Muscle layer of duodenum (tissue), 2 donors: ENCODE measurements around the gene HMX1.

Experiments used
- H3K27ac ChIP-seq: one replicate; pipeline ENCODE4 v1.7.0; 2013; ENCODE audit warnings: mild to moderate bottlenecking, low read length
- H3K27me3 ChIP-seq: one replicate; pipeline ENCODE4 v1.7.0; 2013; ENCODE audit warnings: low read depth, mild to moderate bottlenecking, control low read depth, low read length
- H3K36me3 ChIP-seq, 2 donors: one replicate each; pipeline ENCODE4 v1.7.0; 2013; ENCODE audit warnings: low read length in 2 of 2, control low read depth in 1 of 2, mild to moderate bottlenecking in 1 of 2; ENCODE audit not compliant: insufficient read depth in 2 of 2, control insufficient read depth in 1 of 2
- H3K4me1 ChIP-seq, 2 donors: one replicate each; pipeline ENCODE4 v1.7.0; 2013; ENCODE audit warnings: low read length in 2 of 2, mild to moderate bottlenecking in 2 of 2, control low read depth in 1 of 2, moderate library complexity in 1 of 2; ENCODE audit not compliant: insufficient read depth in 2 of 2, control insufficient read depth in 1 of 2
- H3K4me3 ChIP-seq, 2 donors: one replicate each; pipeline ENCODE4 v1.7.0; 2013; ENCODE audit warnings: low read length in 2 of 2, low read depth in 1 of 2, mild to moderate bottlenecking in 1 of 2
- H3K9me3 ChIP-seq, 2 donors: one replicate each; pipeline ENCODE4 v1.7.0; 2013; ENCODE audit warnings: low read length in 2 of 2, control low read depth in 1 of 2, mild to moderate bottlenecking in 1 of 2; ENCODE audit not compliant: control insufficient read depth in 1 of 2
- donor health status: healthy.

Gene HMX1

DNA sequence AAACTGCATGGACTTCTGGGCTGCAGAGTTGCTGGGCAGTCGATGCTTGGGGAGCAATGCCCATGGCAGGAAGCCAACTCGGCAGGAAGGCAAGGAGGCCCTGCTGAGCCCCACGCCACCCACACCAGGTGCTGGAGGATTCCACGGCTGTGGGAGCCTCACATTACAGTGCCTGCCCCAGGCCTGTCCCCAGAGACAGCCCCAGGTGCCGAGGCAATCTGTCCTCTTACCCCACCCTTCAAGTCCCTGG, 53.9 kb downstream of the HMX1 start:
- Histone ChIP-seq H3K27me3 (no peaks in the 10 kb centered on the region), H3K4me1 (no peaks in the 10 kb centered on the region), H3K36me3 (no peaks in the 10 kb centered on the region), H3K27ac (no peak overlapping the region), H3K4me3 (no peak overlapping the region), H3K9me3 (no peaks in the 10 kb centered on the region)

DNA sequence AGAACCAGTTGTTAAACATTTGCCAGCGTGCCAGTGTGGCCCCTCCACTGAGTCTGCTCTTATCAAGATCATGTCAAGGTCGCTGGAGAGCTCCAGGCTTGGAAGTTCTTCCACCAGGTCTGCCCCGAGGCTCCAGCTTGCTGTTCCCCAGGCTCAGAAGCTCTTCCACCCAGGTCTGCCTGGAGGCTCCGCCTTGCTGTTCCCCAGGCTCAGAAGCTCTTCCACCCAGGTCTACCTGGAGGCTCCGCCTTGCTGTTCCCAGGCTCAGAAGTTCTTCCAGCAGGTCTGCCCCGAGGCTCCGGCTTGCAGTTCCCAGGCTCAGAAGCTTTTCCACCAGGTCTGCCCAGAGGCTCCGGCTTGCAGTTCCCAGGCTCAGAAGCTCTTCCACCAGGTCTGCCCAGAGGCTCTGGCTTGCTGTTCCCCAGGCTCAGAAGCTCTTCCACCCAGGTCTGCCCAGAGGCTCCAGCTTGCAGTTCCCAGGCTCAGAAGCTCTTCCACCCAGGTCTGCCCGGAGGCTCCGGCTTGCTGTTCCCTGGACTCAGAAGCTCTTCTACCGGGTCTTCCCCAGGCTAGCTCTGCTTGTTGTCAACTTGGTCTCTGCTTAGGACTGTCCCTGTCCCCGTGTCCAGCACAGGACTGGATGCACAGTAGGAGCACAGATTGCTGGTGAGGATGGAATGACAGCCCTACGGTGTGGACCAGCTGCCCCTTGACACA, 54.4 kb downstream of the HMX1 start:
- no peaks in the 10 kb centered on the region for H3K9me3 ChIP-seq
- H3K4me1 ChIP-seq, result no peaks in the 10 kb centered on the region
- no peaks in the 10 kb centered on the region for H3K27me3 ChIP-seq
- no peaks in the 10 kb centered on the region for H3K36me3 ChIP-seq
- no peak overlapping the region for H3K27ac ChIP-seq
- no peak overlapping the region for H3K4me3 ChIP-seq
